ENCODE results near the gene NRDC.

DNA sequence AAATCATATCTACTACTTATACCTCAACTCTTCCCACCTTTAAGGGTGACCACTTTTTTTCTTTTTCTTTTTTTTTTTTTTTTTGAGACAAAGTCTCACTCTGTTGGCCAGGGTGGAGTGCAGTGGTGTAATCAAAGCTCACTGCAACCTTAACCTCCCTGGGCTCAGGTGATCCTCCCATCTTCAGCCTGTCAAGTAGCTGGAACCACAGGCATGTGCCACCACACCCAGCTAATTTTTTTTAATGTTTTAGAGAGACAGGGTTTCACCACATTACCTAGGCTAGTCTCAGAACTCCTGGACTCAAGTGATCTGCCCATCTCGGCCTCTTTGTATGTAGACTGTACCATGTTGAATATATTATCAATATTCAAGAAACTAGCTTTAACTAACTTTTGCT is 39.4 kb downstream of the NRDC start:
- no peak for TF ChIP-seq CTCF (IDR thresholded peaks at IDR 0.05 in 2 of 3, conservative IDR thresholded peaks at IDR 0.05 in 1 of 3; ENCODE audit: control insufficient read depth in 2 of 3, extremely low read depth in 1 of 3, insufficient read depth in 1 of 3, low read depth in 3 of 3, low read length in 3 of 3)
- no peak for TF ChIP-seq ZBTB33 (IDR thresholded peaks at IDR 0.05)
- TF ChIP-seq ZNF274 (IDR thresholded peaks at IDR 0.05; ENCODE audit: insufficient read depth, insufficient read length): no peak

Measured in GM12878 (cell line).